ENCODE data around the gene LDAH.

The LDAH gene

GRCh38 chr2:20649976-20650375 is 172.9 kb downstream of the LDAH start:
- DNase-seq: no peak

GRCh38 chr2:20649576-20649975 is 173.3 kb downstream of the LDAH start:
- no peak for DNase-seq

GRCh38 chr2:20648831-20649230 is 174.1 kb downstream of the LDAH start:
- no peak for DNase-seq

GRCh38 chr2:20648206-20648605 is 174.7 kb downstream of the LDAH start:
- DNase-seq: no peak

GRCh38 chr2:20647738-20648137 is 175.2 kb downstream of the LDAH start:
- no peak for DNase-seq

GRCh38 chr2:20647211-20647610 is 175.7 kb downstream of the LDAH start:
- DNase-seq: no peak

GRCh38 chr2:20646446-20646845 is 176.5 kb downstream of the LDAH start:
- no peak for DNase-seq

GRCh38 chr2:20645761-20646160 is 177.1 kb downstream of the LDAH start:
- DNase-seq: no peak

- DNase-seq: no peak
Measured at GRCh38 chr2:20645301-20645701, 177.6 kb downstream of the LDAH start.

- no peak for DNase-seq
Measured at GRCh38 chr2:20643826-20644225, 179.1 kb downstream of the LDAH start.

GRCh38 chr2:20643060-20643459 is 179.8 kb downstream of the LDAH start:
- DNase-seq: no peak

- DNase-seq: peak; percentile 97
Measured at GRCh38 chr2:20642055-20642971, 180.6 kb downstream of the LDAH start.

- DNase-seq: no peak
Measured at GRCh38 chr2:20641123-20641985, 181.5 kb downstream of the LDAH start.

GRCh38 chr2:20640411-20641122 is 182.3 kb downstream of the LDAH start:
- no peak for DNase-seq

- DNase-seq: no peak
Measured at GRCh38 chr2:20638646-20639430, 184.1 kb downstream of the LDAH start.

GRCh38 chr2:20638014-20638413 is 184.9 kb downstream of the LDAH start:
- no peak for DNase-seq

- no peak for DNase-seq
Measured at GRCh38 chr2:20637147-20637546, 185.8 kb downstream of the LDAH start.

GRCh38 chr2:20635675-20636584 is 187.0 kb downstream of the LDAH start:
- peak; percentile 92 for DNase-seq

- DNase-seq: no peak
Measured at GRCh38 chr2:20635113-20635510, 187.8 kb downstream of the LDAH start.

GRCh38 chr2:20634507-20635112 is 188.3 kb downstream of the LDAH start:
- DNase-seq: no peak

All from 8988T (cell line).